IMR-90 (cell line): ENCODE results near the gene CUX1. TPM values are rescaled to one million over a fixed set of nuclear protein-coding genes. Genes with fewer than 3 reads are reported as not detected.

ENCODE experiments used
- ATAC-seq: fragments of 200-7000 bp; cut with Tn5 transposase; 2 replicates; pipeline ENCODE4 v1.9.1; 2020; ENCODE audit warnings: low read depth, mild to moderate bottlenecking, moderate library complexity
- BruUV-seq: library from RNA; stranded (reverse); fragments of 400-500 nt; replicated peaks from 2 replicates; lab custom pipeline; 2021; lab: Mats Ljungman, UMichigan
- CTCF ChIA-PET: fragments of 300-600 bp; formaldehyde crosslinking; extraction: SDS; loops from one replicate; lab custom pipeline; 2021; ENCODE audit warnings: antibody characterized with exemption; lab: Yijun Ruan, JAX
- POLR2A ChIA-PET: fragments of 300-600 bp; sonication (Branson Sonifier 250); formaldehyde crosslinking; loops from one replicate; lab custom pipeline; 2022; ENCODE audit warnings: antibody characterized with exemption; ENCODE audit not compliant: unreplicated experiment; lab: Charles Lee
- DNase-seq: peaks from one replicate; pipeline ENCODE4 v3.0.0; 2013
- H2AFZ ChIP-seq: replicated peaks from 2 replicates; pipeline ENCODE3; 2013; ENCODE audit warnings: low read length, mild to moderate bottlenecking; ENCODE audit not compliant: poor library complexity
- H2AK5ac ChIP-seq: 2 replicates; pipeline ENCODE4 v1.6.1; 2013; ENCODE audit warnings: low read depth, low read length, inconsistent platforms
- H2AK9ac ChIP-seq: replicated peaks from 2 replicates; pipeline ENCODE3; 2013; ENCODE audit warnings: mild to moderate bottlenecking, low read depth, low read length, moderate library complexity; ENCODE audit not compliant: poor library complexity
- H2BK120ac ChIP-seq: 2 replicates; pipeline ENCODE4 v1.6.1; 2013; ENCODE audit warnings: low read depth, low read length, inconsistent platforms
- H2BK15ac ChIP-seq: 3 replicates; pipeline ENCODE4 v1.6.1; 2013; ENCODE audit warnings: low read depth, low read length, inconsistent platforms
- H2BK20ac ChIP-seq: 2 replicates; pipeline ENCODE4 v1.6.1; 2013; ENCODE audit warnings: low read depth, mild to moderate bottlenecking, inconsistent platforms, low read length, moderate library complexity
- H2BK5ac ChIP-seq: 2 replicates; pipeline ENCODE4 v1.6.1; 2013; ENCODE audit warnings: mild to moderate bottlenecking, low read depth, low read length, inconsistent platforms; ENCODE audit not compliant: poor library complexity, severe bottlenecking
- H3K14ac ChIP-seq: replicated peaks from 2 replicates; pipeline ENCODE4 v1.6.1; 2013; ENCODE audit warnings: low read depth, low read length, inconsistent platforms
- H3K18ac ChIP-seq: 2 replicates; pipeline ENCODE4 v1.6.1; 2013; ENCODE audit warnings: low read depth, low read length, control low read depth
- H3K23ac ChIP-seq: 2 replicates; pipeline ENCODE4 v1.6.1; 2013; ENCODE audit warnings: low read depth, low read length, inconsistent platforms
- H3K27ac ChIP-seq: 2 replicates; pipeline ENCODE4 v1.5.1; 2013; ENCODE audit warnings: mild to moderate bottlenecking, control low read depth, low read length; ENCODE audit not compliant: insufficient read depth
- H3K27me3 ChIP-seq: 2 replicates; pipeline ENCODE4 v1.6.1; 2013; ENCODE audit warnings: low read length; ENCODE audit not compliant: control insufficient read depth, insufficient read depth
- H3K36me3 ChIP-seq: 2 replicates; pipeline ENCODE4 v1.6.1; 2013; ENCODE audit warnings: low read length, mixed read lengths; ENCODE audit not compliant: control insufficient read depth, insufficient read depth
- H3K4ac ChIP-seq: 2 replicates; pipeline ENCODE4 v1.6.1; 2013; ENCODE audit warnings: low read depth, low read length, inconsistent platforms
- H3K4me1 ChIP-seq: 2 replicates; pipeline ENCODE4 v1.6.1; 2013; ENCODE audit warnings: low read length, mixed read lengths; ENCODE audit not compliant: control insufficient read depth, insufficient read depth
- H3K4me2 ChIP-seq: 2 replicates; pipeline ENCODE4 v1.6.1; 2013; ENCODE audit warnings: low read depth, mild to moderate bottlenecking, control low read depth, low read length, moderate library complexity
- H3K4me3 ChIP-seq: 2 replicates; pipeline ENCODE4 v1.5.1; 2013; ENCODE audit warnings: low read depth, mild to moderate bottlenecking, control low read depth, low read length, moderate library complexity; ENCODE audit not compliant: insufficient read depth
- H3K56ac ChIP-seq: 2 replicates; pipeline ENCODE4 v1.6.1; 2013; ENCODE audit warnings: low read length, inconsistent platforms; ENCODE audit not compliant: insufficient read depth; ENCODE audit errors: extremely low read depth
- H3K79me1 ChIP-seq, 2 experiments: 2 replicates each; pipeline ENCODE4 v1.6.1; 2013; ENCODE audit warnings: low read length in 2 of 2, inconsistent platforms in 1 of 2, low read depth in 1 of 2
- H3K9ac ChIP-seq: 2 replicates; pipeline ENCODE4 v1.6.1; 2013; ENCODE audit warnings: low read depth, low read length, control low read depth
- H3K9me1 ChIP-seq: 2 replicates; pipeline ENCODE4 v1.6.1; 2013; ENCODE audit warnings: low read length, inconsistent platforms; ENCODE audit not compliant: insufficient read depth
- H3K9me3 ChIP-seq: 2 replicates; pipeline ENCODE4 v1.6.1; 2013; ENCODE audit warnings: low read length; ENCODE audit not compliant: control insufficient read depth, insufficient read depth
- H4K20me1 ChIP-seq: 2 replicates; pipeline ENCODE4 v1.6.1; 2013; ENCODE audit warnings: low read length, inconsistent platforms; ENCODE audit not compliant: insufficient read depth
- H4K5ac ChIP-seq: 2 replicates; pipeline ENCODE4 v1.6.1; 2013; ENCODE audit warnings: mild to moderate bottlenecking, low read depth, low read length, control low read depth
- H4K8ac ChIP-seq, 2 experiments: 2 replicates each; pipeline ENCODE4 v1.6.1; 2013; ENCODE audit warnings: low read depth in 2 of 2, low read length in 2 of 2, control low read depth in 1 of 2, inconsistent platforms in 1 of 2
- H4K91ac ChIP-seq: 2 replicates; pipeline ENCODE4 v1.6.1; 2013; ENCODE audit warnings: low read depth, low read length, inconsistent platforms; ENCODE audit not compliant: insufficient read depth
- BHLHE40 ChIP-seq: fragments of 150-350 bp; IDR thresholded peaks from 2 replicates; pipeline ENCODE4 v1.6.1; 2016; ENCODE audit warnings: mild to moderate bottlenecking, low read depth, low read length
- FOS ChIP-seq: fragments of 150-350 bp; IDR thresholded peaks from 2 replicates; pipeline ENCODE4 v1.6.1; 2016; ENCODE audit warnings: low read depth, low read length
- MAFK ChIP-seq: IDR thresholded peaks from 2 replicates; pipeline ENCODE4 v1.6.1; 2012; ENCODE audit warnings: low read depth, low read length, improper control_type of control experiment
- MAZ ChIP-seq: IDR thresholded peaks from 2 replicates; pipeline ENCODE4 v1.6.1; 2012; ENCODE audit warnings: low read depth, mild to moderate bottlenecking, low read length, improper control_type of control experiment, moderate library complexity, borderline replicate concordance
- NFE2L2 ChIP-seq: fragments of 150-350 bp; IDR thresholded peaks from 2 replicates; pipeline ENCODE4 v1.6.1; 2016; ENCODE audit warnings: low read depth, mild to moderate bottlenecking, low read length
- WGBS, 2 experiments: methylation state at CpG; one replicate each; pipeline versions ENCODE4 v1.1.5 to v1.1.7; 2013; ENCODE audit warnings: missing lambda C conversion rate in 2 of 2; ENCODE audit not compliant: insufficient read length in 1 of 2; ENCODE audit errors: extremely low coverage in 2 of 2; 5-methylcytosine and 5-hydroxymethylcytosine counted together
- dilution Hi-C: fragments of 300-500 bp; cut with HindIII; formaldehyde crosslinking; loops from one replicate; pipeline ENCODE4 v1.14.3; 2018; ENCODE audit warnings: low sequenced_read_pairs; ENCODE audit not compliant: unreplicated experiment
- in situ Hi-C: fragments of 300-500 bp; cut with MboI; formaldehyde crosslinking; loops from 3 replicates; pipeline ENCODE4 v1.14.3; 2019; ENCODE audit warnings: low sequenced_read_pairs, inconsistent platforms, mixed read lengths
- intact Hi-C: fragments of 100-400 bp; cut with micrococcal nuclease; formaldehyde crosslinking; loops from 2 replicates; pipeline ENCODE4 v1.10.0; 2022
- polyA plus RNA-seq, 3 experiments: library from polyadenylated mRNA; depleted of rRNA; stranded (reverse); fragments of >200 nt; gene quantifications; 2 replicates each; pipeline ENCODE4 v1.2.3, GENCODE V29; 2012; ENCODE audit warnings: low replicate concordance in 1 of 3
- total RNA-seq: library from RNA; depleted of rRNA; stranded (reverse); fragments of >200 nt; gene quantifications from 2 replicates; pipeline ENCODE4 v1.2.3, GENCODE V29; 2012
- TF ChIP-seq, protein P1 (sequence below): conservative IDR thresholded peaks from 2 replicates; pipeline ENCODE4 v1.5.1; 2012; ENCODE audit warnings: mild to moderate bottlenecking, low read depth, low read length, improper control_type of control experiment

Gene CUX1
- total and polyA plus RNA-seq, 2 of the 4 experiments (the other 2 are of a cell fraction), result 19.7 to 46.4 TPM

- CTCF ChIA-PET, result no interaction called here
Observed at GRCh38 chr7:101787864-101788263, 29.6 kb upstream of the CUX1 start.

More at GRCh38 chr7:101787864-101788263, 29.6 kb upstream of the CUX1 start:
- Histone ChIP-seq H3K56ac (no peak overlapping the region), H2BK20ac (no peak overlapping the region), H3K4me2 (no peak overlapping the region), H3K18ac (no peak overlapping the region), H2AK5ac (no peak overlapping the region), H4K8ac (no peak overlapping the region), H3K27me3 (peaks cover 31% of the 10 kb centered on the region), H4K20me1 (no peaks in the 10 kb centered on the region), H2BK15ac (no peak overlapping the region), H2AFZ (no peak overlapping the region), H2BK5ac (no peak overlapping the region), H4K91ac (no peak overlapping the region), H3K4me1 (no peaks in the 10 kb centered on the region), H3K36me3 (no peaks in the 10 kb centered on the region), H4K5ac (no peak overlapping the region), H3K23ac (no peak overlapping the region), H3K9ac (no peak overlapping the region), H2AK9ac (peak overlapping the region; percentile 28), H3K79me1 (no peaks in the 10 kb centered on the region), H3K27ac (no peak overlapping the region), H3K4ac (no peak overlapping the region), H3K9me3 (peaks cover 7% of the 10 kb centered on the region; the same call in 1 of the 2 replicates), H3K4me3 (no peak overlapping the region), H2BK120ac (no peak overlapping the region), H3K14ac (no peak overlapping the region), H3K9me1 (no peaks in the 10 kb centered on the region)
- ATAC-seq (no peak), DNase-seq (no peak)
- intact Hi-C loops (no loop called here), in situ Hi-C loops (no loop called here), dilution Hi-C loops (no loop called here)
- no TSS peak for BruUV-seq
- WGBS, 2 experiments, result 100% methylated on average over 1 of the region's 1 CpG; no CpG with 5 or more reads in 1 of the 2 experiments
- POLR2A ChIA-PET, result no interaction called here
- TF ChIP-seq NFE2L2 (no peak), MAZ (no peak), MAFK (no peak), BHLHE40 (no peak), FOS (no peak)
- TF ChIP-seq, protein P1, sequence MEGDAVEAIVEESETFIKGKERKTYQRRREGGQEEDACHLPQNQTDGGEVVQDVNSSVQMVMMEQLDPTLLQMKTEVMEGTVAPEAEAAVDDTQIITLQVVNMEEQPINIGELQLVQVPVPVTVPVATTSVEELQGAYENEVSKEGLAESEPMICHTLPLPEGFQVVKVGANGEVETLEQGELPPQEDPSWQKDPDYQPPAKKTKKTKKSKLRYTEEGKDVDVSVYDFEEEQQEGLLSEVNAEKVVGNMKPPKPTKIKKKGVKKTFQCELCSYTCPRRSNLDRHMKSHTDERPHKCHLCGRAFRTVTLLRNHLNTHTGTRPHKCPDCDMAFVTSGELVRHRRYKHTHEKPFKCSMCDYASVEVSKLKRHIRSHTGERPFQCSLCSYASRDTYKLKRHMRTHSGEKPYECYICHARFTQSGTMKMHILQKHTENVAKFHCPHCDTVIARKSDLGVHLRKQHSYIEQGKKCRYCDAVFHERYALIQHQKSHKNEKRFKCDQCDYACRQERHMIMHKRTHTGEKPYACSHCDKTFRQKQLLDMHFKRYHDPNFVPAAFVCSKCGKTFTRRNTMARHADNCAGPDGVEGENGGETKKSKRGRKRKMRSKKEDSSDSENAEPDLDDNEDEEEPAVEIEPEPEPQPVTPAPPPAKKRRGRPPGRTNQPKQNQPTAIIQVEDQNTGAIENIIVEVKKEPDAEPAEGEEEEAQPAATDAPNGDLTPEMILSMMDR, result no peak
